ENCODE data around the gene GOLT1B.

Gene GOLT1B

GRCh38 chr12:21523148-21523547, 21.6 kb downstream of the GOLT1B start:
- ATAC-seq (no peak), DNase-seq (no peak)

GRCh38 chr12:21526053-21526452, 24.5 kb downstream of the GOLT1B start, which contains the start of gene SPX:
Gene SPX (plus strand): TSS chr12:21526296. CDS start chr12:21526473, 177 bp downstream.
- ATAC-seq, result no peak
- no peak for DNase-seq

- no peak for DNase-seq
Measured at GRCh38 chr12:21526721-21527345, 25.2 kb downstream of the GOLT1B start.

GRCh38 chr12:21527451-21528180, 26.0 kb downstream of the GOLT1B start:
- peak; percentile 71 for DNase-seq
- ATAC-seq, result peak; percentile 96

More at GRCh38 chr12:21526721-21527345, 25.2 kb downstream of the GOLT1B start:
- no peak for ATAC-seq

GRCh38 chr12:21528953-21529352, 27.4 kb downstream of the GOLT1B start:
- DNase-seq (no peak), ATAC-seq (no peak)

- DNase-seq (no peak), ATAC-seq (no peak)
Measured at GRCh38 chr12:21529456-21529855, 27.9 kb downstream of the GOLT1B start.

GRCh38 chr12:21538061-21538653, 36.6 kb downstream of the GOLT1B start:
- ATAC-seq, result no peak
- no peak for DNase-seq

- ATAC-seq, result peak; percentile 40
- DNase-seq, result no peak
Measured at GRCh38 chr12:21539797-21540196, 38.2 kb downstream of the GOLT1B start.

GRCh38 chr12:21541773-21542172, 40.2 kb downstream of the GOLT1B start:
- ATAC-seq, result no peak
- DNase-seq, result no peak

- DNase-seq, result no peak
- peak; percentile 23 for ATAC-seq
Measured at GRCh38 chr12:21542403-21542802, 40.8 kb downstream of the GOLT1B start.

GRCh38 chr12:21543151-21543550, 41.6 kb downstream of the GOLT1B start:
- DNase-seq, result no peak

GRCh38 chr12:21545557-21545956, 44.0 kb downstream of the GOLT1B start:
- DNase-seq (no peak), ATAC-seq (no peak)

More at GRCh38 chr12:21543151-21543550, 41.6 kb downstream of the GOLT1B start:
- ATAC-seq, result no peak

- no peak for DNase-seq
- ATAC-seq, result no peak
Measured at GRCh38 chr12:21546716-21547115, 45.1 kb downstream of the GOLT1B start.

GRCh38 chr12:21547437-21547836, 45.8 kb downstream of the GOLT1B start:
- DNase-seq, result no peak
- peak; percentile 85 for ATAC-seq

- no peak for DNase-seq
- no peak for ATAC-seq
Measured at GRCh38 chr12:21551841-21552465, 50.4 kb downstream of the GOLT1B start.

- ATAC-seq (no peak), DNase-seq (no peak)
Measured at GRCh38 chr12:21552635-21553328, 51.2 kb downstream of the GOLT1B start.

- ATAC-seq (no peak), DNase-seq (no peak)
Measured at GRCh38 chr12:21553329-21553675, 51.7 kb downstream of the GOLT1B start.

- ATAC-seq (peak; percentile 74), DNase-seq (peak; percentile 5)
Measured at GRCh38 chr12:21558100-21558679, 56.6 kb downstream of the GOLT1B start.

GRCh38 chr12:21559855-21560569, 58.4 kb downstream of the GOLT1B start:
- ATAC-seq (peak; percentile 38), DNase-seq (no peak)

- DNase-seq, result no peak
- ATAC-seq, result peak; percentile 12
Measured at GRCh38 chr12:21561158-21561557, 59.6 kb downstream of the GOLT1B start.

- DNase-seq (no peak), ATAC-seq (no peak)
Measured at GRCh38 chr12:21562859-21563258, 61.3 kb downstream of the GOLT1B start.
